ENCODE results near the gene CELF4. TPM values are rescaled to one million over a fixed set of nuclear protein-coding genes. Genes with fewer than 3 reads are reported as not detected.

The CELF4 gene
- total RNA-seq, 1 donor from 2014 or later = 0.44 TPM

DNA sequence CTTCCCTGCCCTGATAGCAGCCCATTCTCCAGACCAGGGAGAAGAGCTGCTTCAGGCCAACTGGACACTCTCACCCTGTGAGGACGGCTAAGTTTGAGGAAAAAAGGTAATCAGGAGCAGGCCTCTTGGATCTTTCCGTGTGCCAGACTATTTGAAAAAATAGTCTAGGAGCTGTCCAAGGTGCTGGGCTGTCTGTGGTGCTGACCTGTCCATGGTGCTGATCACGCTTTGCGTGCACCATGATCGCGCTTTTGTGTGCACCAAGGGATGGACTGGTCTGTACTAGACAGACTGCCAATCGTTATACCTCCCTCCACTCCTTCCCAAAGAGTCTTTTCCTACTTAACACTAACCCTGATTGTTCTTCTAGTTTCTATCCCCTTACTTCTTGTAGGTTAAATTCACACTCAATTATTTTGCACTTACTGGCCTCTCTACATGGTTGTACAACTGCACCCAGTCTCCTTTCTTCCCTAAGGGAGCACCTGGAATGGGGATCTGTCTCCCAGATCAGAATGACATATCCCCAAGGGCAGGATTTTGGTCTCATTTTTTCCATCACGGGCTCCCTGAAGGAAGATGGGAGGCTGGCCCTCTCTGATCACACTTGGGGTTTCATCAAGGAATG, 295.4 kb downstream of the CELF4 start:
- TF ChIP-seq, protein P1, sequence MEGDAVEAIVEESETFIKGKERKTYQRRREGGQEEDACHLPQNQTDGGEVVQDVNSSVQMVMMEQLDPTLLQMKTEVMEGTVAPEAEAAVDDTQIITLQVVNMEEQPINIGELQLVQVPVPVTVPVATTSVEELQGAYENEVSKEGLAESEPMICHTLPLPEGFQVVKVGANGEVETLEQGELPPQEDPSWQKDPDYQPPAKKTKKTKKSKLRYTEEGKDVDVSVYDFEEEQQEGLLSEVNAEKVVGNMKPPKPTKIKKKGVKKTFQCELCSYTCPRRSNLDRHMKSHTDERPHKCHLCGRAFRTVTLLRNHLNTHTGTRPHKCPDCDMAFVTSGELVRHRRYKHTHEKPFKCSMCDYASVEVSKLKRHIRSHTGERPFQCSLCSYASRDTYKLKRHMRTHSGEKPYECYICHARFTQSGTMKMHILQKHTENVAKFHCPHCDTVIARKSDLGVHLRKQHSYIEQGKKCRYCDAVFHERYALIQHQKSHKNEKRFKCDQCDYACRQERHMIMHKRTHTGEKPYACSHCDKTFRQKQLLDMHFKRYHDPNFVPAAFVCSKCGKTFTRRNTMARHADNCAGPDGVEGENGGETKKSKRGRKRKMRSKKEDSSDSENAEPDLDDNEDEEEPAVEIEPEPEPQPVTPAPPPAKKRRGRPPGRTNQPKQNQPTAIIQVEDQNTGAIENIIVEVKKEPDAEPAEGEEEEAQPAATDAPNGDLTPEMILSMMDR (IDR thresholded peaks at IDR 0.05; ENCODE audit: unreplicated experiment) = no peak
- Mint-ChIP-seq H3K27ac (ENCODE audit: unreplicated experiment) (no peak overlapping the region), H3K36me3 (ENCODE audit: low read depth, unreplicated experiment) (no peaks in the 10 kb centered on the region), H3K27me3 (ENCODE audit: unreplicated experiment) (peaks cover 13% of the 10 kb centered on the region), H3K4me3 (ENCODE audit: unreplicated experiment) (no peak overlapping the region), H3K4me1 (ENCODE audit: unreplicated experiment) (no peaks in the 10 kb centered on the region), H3K9me3 (ENCODE audit: unreplicated experiment) (no peaks in the 10 kb centered on the region)
- DNase-seq (ENCODE audit: low spot score) = peak; percentile 73

DNA sequence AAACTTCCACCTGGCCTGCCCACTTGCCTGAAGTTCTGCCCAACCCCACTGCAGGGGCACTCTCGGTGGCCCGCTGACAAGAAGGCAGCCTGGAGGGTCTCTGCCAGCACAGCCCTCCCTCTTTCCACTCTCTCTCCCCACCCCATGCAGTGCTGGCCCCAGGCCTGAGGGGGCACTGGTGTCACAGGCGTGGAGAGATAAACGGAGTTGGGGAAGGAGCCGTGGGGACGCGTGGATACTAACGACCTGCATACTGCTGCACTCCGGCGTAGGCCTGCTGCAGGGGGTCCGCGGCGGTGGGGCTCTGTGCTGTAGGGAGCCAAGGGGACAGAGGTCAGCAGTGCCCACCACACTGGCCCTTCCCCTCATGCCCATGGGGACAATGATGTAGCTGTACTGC, 299.3 kb downstream of the CELF4 start:
- Mint-ChIP-seq H3K27me3 (ENCODE audit: unreplicated experiment) (peaks cover 29% of the 10 kb centered on the region), H3K36me3 (ENCODE audit: low read depth, unreplicated experiment) (no peaks in the 10 kb centered on the region), H3K4me3 (ENCODE audit: unreplicated experiment) (no peak overlapping the region), H3K4me1 (ENCODE audit: unreplicated experiment) (no peaks in the 10 kb centered on the region), H3K9me3 (ENCODE audit: unreplicated experiment) (no peaks in the 10 kb centered on the region), H3K27ac (ENCODE audit: unreplicated experiment) (no peak overlapping the region)
- DNase-seq (ENCODE audit: low spot score) = peak; percentile 62
- TF ChIP-seq, protein P1 (IDR thresholded peaks at IDR 0.05; ENCODE audit: unreplicated experiment) = no peak

GRCh38 chr18:37265382-37265781, 300.2 kb downstream of the CELF4 start:
- TF ChIP-seq, protein P1 (IDR thresholded peaks at IDR 0.05; ENCODE audit: unreplicated experiment) = no peak
- DNase-seq (ENCODE audit: low spot score) = no peak
- H3K27me3 Mint-ChIP-seq (ENCODE audit: unreplicated experiment) = peaks cover 30% of the 10 kb centered on the region
- H3K36me3 Mint-ChIP-seq (ENCODE audit: low read depth, unreplicated experiment) = no peaks in the 10 kb centered on the region
- no peaks in the 10 kb centered on the region for H3K4me1 Mint-ChIP-seq (ENCODE audit: unreplicated experiment)
- no peak overlapping the region for H3K4me3 Mint-ChIP-seq (ENCODE audit: unreplicated experiment)
- no peaks in the 10 kb centered on the region for H3K9me3 Mint-ChIP-seq (ENCODE audit: unreplicated experiment)
- no peak overlapping the region for H3K27ac Mint-ChIP-seq (ENCODE audit: unreplicated experiment)

DNA sequence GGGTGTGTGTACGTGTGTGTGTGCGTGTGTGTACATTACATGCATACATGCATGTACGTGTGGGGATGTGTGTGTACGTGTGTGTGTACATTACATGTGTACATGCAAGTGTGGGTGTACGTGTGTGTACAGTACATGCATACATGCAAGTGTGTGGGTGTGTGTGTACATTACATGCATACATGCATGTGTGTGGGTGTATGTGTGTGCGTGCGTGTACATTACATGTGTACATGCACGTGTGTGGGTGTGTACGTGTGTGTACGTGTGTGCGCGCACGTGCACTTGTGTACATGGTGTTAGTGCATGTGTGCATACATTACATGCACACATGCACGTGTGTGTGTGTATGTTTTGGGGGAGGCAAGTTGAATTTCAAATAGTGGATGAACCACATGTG, 300.6 kb downstream of the CELF4 start:
- Mint-ChIP-seq H3K36me3 (ENCODE audit: low read depth, unreplicated experiment) (no peaks in the 10 kb centered on the region), H3K27ac (ENCODE audit: unreplicated experiment) (no peak overlapping the region), H3K27me3 (ENCODE audit: unreplicated experiment) (peaks cover 30% of the 10 kb centered on the region), H3K4me1 (ENCODE audit: unreplicated experiment) (no peaks in the 10 kb centered on the region), H3K4me3 (ENCODE audit: unreplicated experiment) (no peak overlapping the region), H3K9me3 (ENCODE audit: unreplicated experiment) (no peaks in the 10 kb centered on the region)
- TF ChIP-seq, protein P1 (IDR thresholded peaks at IDR 0.05; ENCODE audit: unreplicated experiment) = no peak
- no peak for DNase-seq (ENCODE audit: low spot score)

- H3K4me1 Mint-ChIP-seq (ENCODE audit: unreplicated experiment) = no peaks in the 10 kb centered on the region
- no peaks in the 10 kb centered on the region for H3K36me3 Mint-ChIP-seq (ENCODE audit: low read depth, unreplicated experiment)
- no peak overlapping the region for H3K27ac Mint-ChIP-seq (ENCODE audit: unreplicated experiment)
- H3K9me3 Mint-ChIP-seq (ENCODE audit: unreplicated experiment) = no peaks in the 10 kb centered on the region
- peaks cover 19% of the 10 kb centered on the region for H3K27me3 Mint-ChIP-seq (ENCODE audit: unreplicated experiment)
- H3K4me3 Mint-ChIP-seq (ENCODE audit: unreplicated experiment) = no peak overlapping the region
- DNase-seq (ENCODE audit: low spot score) = no peak
- TF ChIP-seq, protein P1 (IDR thresholded peaks at IDR 0.05; ENCODE audit: unreplicated experiment) = no peak
Measured at GRCh38 chr18:37261988-37262387, 303.6 kb downstream of the CELF4 start.

All from endothelial cell (in vitro differentiated cells).